NCI-H2107 (cell line): ENCODE measurements around the gene TIGD2.
"Not testable (repeated sequence)": the region's sequence is repeated elsewhere in the genome, so short reads cannot be mapped to it uniquely, and the experiment has no call there.

ENCODE experiments used
- DNase-seq: peaks from one replicate; lab custom pipeline; 2025; lab: John Stamatoyannopoulos, UW

TIGD2 gene

GRCh38 chr4:89119836-89120235, 8.5 kb downstream of the TIGD2 start:
- DNase-seq: no peak

- DNase-seq: no peak
These were observed 10.2 kb downstream of the TIGD2 start for GRCh38 chr4:89121387-89122068.

GRCh38 chr4:89123451-89123851, 12.1 kb downstream of the TIGD2 start:
- DNase-seq: no peak

GRCh38 chr4:89125901-89126782, 14.8 kb downstream of the TIGD2 start:
- DNase-seq: no peak

GRCh38 chr4:89129080-89129640, 17.8 kb downstream of the TIGD2 start:
- no peak for DNase-seq

- no peak for DNase-seq
These were observed 23.5 kb downstream of the TIGD2 start for GRCh38 chr4:89134775-89135319.

GRCh38 chr4:89136525-89136924, 25.2 kb downstream of the TIGD2 start:
- no peak for DNase-seq

GRCh38 chr4:89137231-89137630, 25.9 kb downstream of the TIGD2 start:
- no peak for DNase-seq

- no peak for DNase-seq
These were observed 26.4 kb downstream of the TIGD2 start for GRCh38 chr4:89137695-89138094.

- DNase-seq: no peak
These were observed 28.9 kb downstream of the TIGD2 start for GRCh38 chr4:89140168-89140759.

- DNase-seq: no peak
These were observed 31.6 kb downstream of the TIGD2 start for GRCh38 chr4:89142691-89143669.

GRCh38 chr4:89144652-89145051, 33.3 kb downstream of the TIGD2 start:
- not testable (repeated sequence) for DNase-seq

- DNase-seq: no peak
These were observed 34.9 kb downstream of the TIGD2 start for GRCh38 chr4:89146196-89146595.

- DNase-seq: peak; percentile 26
These were observed 41.6 kb downstream of the TIGD2 start for GRCh38 chr4:89152972-89153371.

GRCh38 chr4:89156174-89156914, 45.0 kb downstream of the TIGD2 start:
- DNase-seq: no peak

GRCh38 chr4:89157488-89158024, 46.2 kb downstream of the TIGD2 start:
- DNase-seq: no peak

- no peak for DNase-seq
These were observed 47.7 kb downstream of the TIGD2 start for GRCh38 chr4:89158884-89159503.

- no peak for DNase-seq
These were observed 49.5 kb downstream of the TIGD2 start for GRCh38 chr4:89160806-89161205.

GRCh38 chr4:89161841-89162240, 50.5 kb downstream of the TIGD2 start:
- DNase-seq: no peak

GRCh38 chr4:89162496-89162895, 51.2 kb downstream of the TIGD2 start:
- no peak for DNase-seq
